ENCODE data around the gene UBAP1L. TPM values are rescaled to one million over a fixed set of nuclear protein-coding genes. Genes with fewer than 3 reads are reported as not detected.

The UBAP1L gene
- total and polyA plus RNA-seq, 2 donors, result 1.9 to 3.9 TPM

- Histone ChIP-seq H3K4me3 (ENCODE audit: low read depth, low read length) (no peak overlapping the region), H3K36me3 (ENCODE audit: insufficient read depth) (no peaks in the 10 kb centered on the region), H3K4me1 (ENCODE audit: insufficient read depth) (no peaks in the 10 kb centered on the region), H3K27ac (ENCODE audit: low read depth) (no peak overlapping the region)
- WGBS, result 93% methylated on average over 3 of the region's 3 CpGs
- DNase-seq (ENCODE audit: extremely low spot score), result no peak
Measured at GRCh38 chr15:65072617-65073016, 42.4 kb downstream of the UBAP1L start.

- 50% methylated on average over 1 of the region's 1 CpG for WGBS
- Histone ChIP-seq H3K4me3 (ENCODE audit: low read depth, low read length) (no peak overlapping the region), H3K27ac (ENCODE audit: low read depth) (no peak overlapping the region), H3K4me1 (ENCODE audit: insufficient read depth) (no peaks in the 10 kb centered on the region), H3K36me3 (ENCODE audit: insufficient read depth) (no peaks in the 10 kb centered on the region)
- DNase-seq (ENCODE audit: extremely low spot score), result no peak
Measured at GRCh38 chr15:65072027-65072426, 43.0 kb downstream of the UBAP1L start.

GRCh38 chr15:65071381-65071811, 43.6 kb downstream of the UBAP1L start:
- Histone ChIP-seq H3K4me1 (ENCODE audit: insufficient read depth) (no peaks in the 10 kb centered on the region), H3K27ac (ENCODE audit: low read depth) (peak overlapping the region; percentile 71), H3K36me3 (ENCODE audit: insufficient read depth) (no peaks in the 10 kb centered on the region), H3K4me3 (ENCODE audit: low read depth, low read length) (no peak overlapping the region)
- WGBS, result 27% methylated on average over 5 of the region's 5 CpGs
- no peak for DNase-seq (ENCODE audit: extremely low spot score)

GRCh38 chr15:65069779-65070546, 45.0 kb downstream of the UBAP1L start:
- DNase-seq (ENCODE audit: extremely low spot score), result no peak
- WGBS, result 64% methylated on average over 5 of the region's 5 CpGs

GRCh38 chr15:65069179-65069578, 45.8 kb downstream of the UBAP1L start:
- Histone ChIP-seq H3K4me1 (ENCODE audit: insufficient read depth) (no peaks in the 10 kb centered on the region), H3K27ac (ENCODE audit: low read depth) (peak overlapping the region; percentile 79), H3K4me3 (ENCODE audit: low read depth, low read length) (no peak overlapping the region), H3K36me3 (ENCODE audit: insufficient read depth) (no peaks in the 10 kb centered on the region)
- 30% methylated on average over 1 of the region's 1 CpG for WGBS
- DNase-seq (ENCODE audit: extremely low spot score), result no peak

More at GRCh38 chr15:65069779-65070546, 45.0 kb downstream of the UBAP1L start:
- Histone ChIP-seq H3K36me3 (ENCODE audit: insufficient read depth) (no peaks in the 10 kb centered on the region), H3K4me1 (ENCODE audit: insufficient read depth) (no peaks in the 10 kb centered on the region), H3K4me3 (ENCODE audit: low read depth, low read length) (no peak overlapping the region), H3K27ac (ENCODE audit: low read depth) (peak overlapping the region; percentile 79)

- Histone ChIP-seq H3K27ac (ENCODE audit: low read depth) (peak overlapping the region; percentile 83), H3K4me3 (ENCODE audit: low read depth, low read length) (no peak overlapping the region), H3K36me3 (ENCODE audit: insufficient read depth) (no peaks in the 10 kb centered on the region), H3K4me1 (ENCODE audit: insufficient read depth) (no peaks in the 10 kb centered on the region)
- 73% methylated on average over 3 of the region's 3 CpGs for WGBS
- DNase-seq (ENCODE audit: extremely low spot score), result no peak
Measured at GRCh38 chr15:65068403-65068788, 46.6 kb downstream of the UBAP1L start.

GRCh38 chr15:65067645-65068402, 47.2 kb downstream of the UBAP1L start, which contains the start of gene RASL12:
Gene RASL12, minus strand, starts transcription at chr15:65067991. Its CDS starts 156 bp downstream, at chr15:65067835.
- Histone ChIP-seq H3K4me3 (ENCODE audit: low read depth, low read length) (peak within 1 kb of the TSS; percentile 63), H3K4me1 (ENCODE audit: insufficient read depth) (no peaks in the 10 kb centered on the region), H3K27ac (ENCODE audit: low read depth) (peak within 1 kb of the TSS; percentile 83), H3K36me3 (ENCODE audit: insufficient read depth) (no peaks in the 10 kb centered on the region)
- DNase-seq (ENCODE audit: extremely low spot score), result no peak
- WGBS, result 2% methylated on average over 66 of the region's 66 CpGs

- peak overlapping the region; percentile 83 for H3K27ac ChIP-seq (ENCODE audit: low read depth)
- 7% methylated on average over 8 of the region's 8 CpGs for WGBS
- no peaks in the 10 kb centered on the region for H3K36me3 ChIP-seq (ENCODE audit: insufficient read depth)
- no peak for DNase-seq (ENCODE audit: extremely low spot score)
- no peaks in the 10 kb centered on the region for H3K4me1 ChIP-seq (ENCODE audit: insufficient read depth)
- H3K4me3 ChIP-seq (ENCODE audit: low read depth, low read length), result peak overlapping the region; percentile 63
Measured at GRCh38 chr15:65067317-65067644, 47.7 kb downstream of the UBAP1L start.

- WGBS, result 18% methylated on average over 9 of the region's 9 CpGs
- no peaks in the 10 kb centered on the region for H3K4me1 ChIP-seq (ENCODE audit: insufficient read depth)
- no peak for DNase-seq (ENCODE audit: extremely low spot score)
Measured at GRCh38 chr15:65066635-65067316, 48.2 kb downstream of the UBAP1L start.

GRCh38 chr15:65066001-65066634, 48.9 kb downstream of the UBAP1L start:
- H3K4me3 ChIP-seq (ENCODE audit: low read depth, low read length), result peak overlapping the region; percentile 63
- 52% methylated on average over 3 of the region's 3 CpGs for WGBS
- no peaks in the 10 kb centered on the region for H3K36me3 ChIP-seq (ENCODE audit: insufficient read depth)
- H3K4me1 ChIP-seq (ENCODE audit: insufficient read depth), result no peaks in the 10 kb centered on the region
- no peak overlapping the region for H3K27ac ChIP-seq (ENCODE audit: low read depth)
- DNase-seq (ENCODE audit: extremely low spot score), result no peak

More at GRCh38 chr15:65066635-65067316, 48.2 kb downstream of the UBAP1L start:
- peak overlapping the region; percentile 83 for H3K27ac ChIP-seq (ENCODE audit: low read depth)
- no peaks in the 10 kb centered on the region for H3K36me3 ChIP-seq (ENCODE audit: insufficient read depth)
- peak overlapping the region; percentile 63 for H3K4me3 ChIP-seq (ENCODE audit: low read depth, low read length)

GRCh38 chr15:65062726-65063125, 52.3 kb downstream of the UBAP1L start:
- no peak overlapping the region for H3K4me3 ChIP-seq (ENCODE audit: low read depth, low read length)
- WGBS, result 77% methylated on average over 5 of the region's 5 CpGs
- H3K36me3 ChIP-seq (ENCODE audit: insufficient read depth), result peaks cover 1% of the 10 kb centered on the region
- no peaks in the 10 kb centered on the region for H3K4me1 ChIP-seq (ENCODE audit: insufficient read depth)
- no peak for DNase-seq (ENCODE audit: extremely low spot score)
- H3K27ac ChIP-seq (ENCODE audit: low read depth), result no peak overlapping the region

- no peak for DNase-seq (ENCODE audit: extremely low spot score)
- peaks cover 1% of the 10 kb centered on the region for H3K36me3 ChIP-seq (ENCODE audit: insufficient read depth)
- 85% methylated on average over 5 of the region's 5 CpGs for WGBS
- H3K27ac ChIP-seq (ENCODE audit: low read depth), result no peak overlapping the region
- no peaks in the 10 kb centered on the region for H3K4me1 ChIP-seq (ENCODE audit: insufficient read depth)
- no peak overlapping the region for H3K4me3 ChIP-seq (ENCODE audit: low read depth, low read length)
Measured at GRCh38 chr15:65062061-65062460, 52.9 kb downstream of the UBAP1L start.

GRCh38 chr15:65060641-65061397, 54.2 kb downstream of the UBAP1L start:
- Histone ChIP-seq H3K27ac (ENCODE audit: low read depth) (no peak overlapping the region), H3K4me3 (ENCODE audit: low read depth, low read length) (no peak overlapping the region), H3K4me1 (ENCODE audit: insufficient read depth) (no peaks in the 10 kb centered on the region), H3K36me3 (ENCODE audit: insufficient read depth) (peaks cover 1% of the 10 kb centered on the region)
- WGBS, result 88% methylated on average over 6 of the region's 6 CpGs
- DNase-seq (ENCODE audit: extremely low spot score), result no peak
